ENCODE measurements around the gene ZNF654.

DNA sequence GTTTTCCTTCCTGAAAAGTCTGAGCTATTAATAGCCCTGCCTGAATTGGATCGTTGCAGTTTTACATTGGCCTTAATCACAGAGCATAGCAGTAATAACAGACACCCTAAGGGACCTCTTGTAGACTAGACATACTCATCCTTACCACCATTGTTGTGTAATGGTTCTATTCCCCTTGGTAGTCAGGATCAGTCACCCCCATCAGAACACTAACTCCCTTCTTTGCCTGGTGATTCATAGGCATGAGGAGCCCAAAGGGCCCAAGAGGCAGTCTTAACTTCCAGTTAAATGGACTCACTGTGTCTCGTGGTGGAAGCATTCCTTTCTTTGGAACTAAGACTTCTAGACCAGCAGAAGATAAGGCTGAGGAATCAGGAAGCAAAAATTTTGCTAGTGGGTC lies 20.5 kb upstream of the ZNF654 start:
- TF ChIP-seq CTCF (IDR thresholded peaks at IDR 0.05) (no peak), POLR2A (IDR thresholded peaks at IDR 0.05) (no peak)

Data from uterus (tissue), 2 donors.